22Rv1 (cell line): ENCODE data around the gene NR4A3.

Experiments used
- H3K27ac ChIP-seq: fragments of 450-650 bp; 2 replicates; pipeline ENCODE4 v1.5.1; 2017
- CTCF ChIP-seq: fragments of 450-650 bp; IDR thresholded peaks from 2 replicates; pipeline ENCODE4 v1.5.1; 2017; ENCODE audit warnings: mild to moderate bottlenecking
- ZFX ChIP-seq: fragments of 450-650 bp; IDR thresholded peaks from 2 replicates; pipeline ENCODE4 v1.6.1; 2017; ENCODE audit warnings: antibody characterized with exemption, borderline replicate concordance

NR4A3 gene

GRCh38 chr9:99807276-99807852, 14.3 kb upstream of the NR4A3 start:
- TF ChIP-seq CTCF = peak; percentile 80
- no peak for TF ChIP-seq ZFX
- no peak overlapping the region for H3K27ac ChIP-seq

GRCh38 chr9:99807956-99808355, 13.7 kb upstream of the NR4A3 start:
- H3K27ac ChIP-seq = no peak overlapping the region
- TF ChIP-seq CTCF (no peak), ZFX (no peak)

- no peak overlapping the region for H3K27ac ChIP-seq
- no peak for TF ChIP-seq CTCF
- no peak for TF ChIP-seq ZFX
Observed at GRCh38 chr9:99808454-99808853, 13.2 kb upstream of the NR4A3 start.

- no peak overlapping the region for H3K27ac ChIP-seq
- TF ChIP-seq ZFX (no peak), CTCF (no peak)
Observed at GRCh38 chr9:99809586-99810319, 11.9 kb upstream of the NR4A3 start.

- TF ChIP-seq ZFX (no peak), CTCF (no peak)
Observed at GRCh38 chr9:99811172-99811571, 10.5 kb upstream of the NR4A3 start.

GRCh38 chr9:99811598-99812383, 9.9 kb upstream of the NR4A3 start:
- TF ChIP-seq CTCF (no peak), ZFX (no peak)

More at GRCh38 chr9:99811172-99811571, 10.5 kb upstream of the NR4A3 start:
- no peak overlapping the region for H3K27ac ChIP-seq

More at GRCh38 chr9:99811598-99812383, 9.9 kb upstream of the NR4A3 start:
- no peak overlapping the region for H3K27ac ChIP-seq
